AG04449 (cell line): ENCODE measurements around the gene CD46.

Experiments used
- CTCF ChIA-PET: fragments of 350-600 bp; formaldehyde crosslinking; extraction: SDS; loops from one replicate; lab custom pipeline; 2021; ENCODE audit warnings: antibody characterized with exemption; lab: Yijun Ruan, JAX
- POLR2A ChIA-PET: fragments of 400-600, 350-600 bp; formaldehyde crosslinking; extraction: SDS; loops from one replicate; lab custom pipeline; 2020; ENCODE audit warnings: antibody characterized with exemption, inconsistent platforms; lab: Yijun Ruan, JAX
- DNase-seq: peaks from one replicate; pipeline ENCODE4 v3.0.0-alpha.2; 2010; ENCODE audit warnings: low read depth, low spot score
- H3K4me3 ChIP-seq: 2 replicates; pipeline ENCODE4 v1.5.1; 2011; ENCODE audit warnings: low read depth, mild to moderate bottlenecking, control low read depth, low read length
- CTCF ChIP-seq: IDR thresholded peaks from one replicate; pipeline ENCODE4 v1.5.1; 2011; ENCODE audit warnings: mild to moderate bottlenecking, moderate library complexity, low read length, control low read depth, inconsistent platforms; ENCODE audit not compliant: insufficient read depth; ENCODE audit errors: missing control alignments

CD46 gene

GRCh38 chr1:207831517-207832327 is 79.9 kb downstream of the CD46 start:
- no peak for TF ChIP-seq CTCF
- no peak overlapping the region for H3K4me3 ChIP-seq
- ChIA-PET POLR2A (no interaction called here), CTCF (interaction anchor here (1.8 to 26.9 kb wide), 4 partner anchors 9 to 132 kb away, joined by 9 to 547 read pairs (median 50); no protein-coding TSS in a partner anchor)
- no peak for DNase-seq

GRCh38 chr1:207832796-207833195 is 80.9 kb downstream of the CD46 start:
- DNase-seq, result no peak
- ChIA-PET POLR2A (no interaction called here), CTCF (interaction anchor here (1.8 to 26.9 kb wide), 3 partner anchors 30 to 131 kb away, joined by 9 to 547 read pairs (median 21); no protein-coding TSS in a partner anchor)
- H3K4me3 ChIP-seq, result no peak overlapping the region
- no peak for TF ChIP-seq CTCF

GRCh38 chr1:207833381-207833780 is 81.5 kb downstream of the CD46 start:
- DNase-seq, result no peak
- ChIA-PET POLR2A (no interaction called here), CTCF (interaction anchor here (0.9 to 26.9 kb wide), 4 partner anchors 29 to 131 kb away, joined by 4 to 547 read pairs (median 15); no protein-coding TSS in a partner anchor)
- no peak overlapping the region for H3K4me3 ChIP-seq
- no peak for TF ChIP-seq CTCF

- TF ChIP-seq CTCF, result no peak
- DNase-seq, result no peak
- no peak overlapping the region for H3K4me3 ChIP-seq
- POLR2A ChIA-PET, result no interaction called here
- CTCF ChIA-PET, result interaction anchor here (0.6 to 26.9 kb wide), 6 partner anchors 10 to 130 kb away, joined by 3 to 547 read pairs (median 8); no protein-coding TSS in a partner anchor
Measured at GRCh38 chr1:207833956-207834660, 82.3 kb downstream of the CD46 start.

GRCh38 chr1:207835958-207836357 is 84.1 kb downstream of the CD46 start:
- CTCF ChIA-PET, result interaction anchor here (1.8 to 26.9 kb wide), 3 partner anchors 9 to 27 kb away, joined by 7 to 547 read pairs (median 11); no protein-coding TSS in a partner anchor
- POLR2A ChIA-PET, result no interaction called here
- DNase-seq, result no peak
- TF ChIP-seq CTCF, result no peak
- H3K4me3 ChIP-seq, result no peak overlapping the region
